Measurements from ENCODE around the gene IFNE.
"Not testable (repeated sequence)": the region's sequence is repeated elsewhere in the genome, so short reads cannot be mapped to it uniquely, and the experiment has no call there.

The IFNE gene

DNA sequence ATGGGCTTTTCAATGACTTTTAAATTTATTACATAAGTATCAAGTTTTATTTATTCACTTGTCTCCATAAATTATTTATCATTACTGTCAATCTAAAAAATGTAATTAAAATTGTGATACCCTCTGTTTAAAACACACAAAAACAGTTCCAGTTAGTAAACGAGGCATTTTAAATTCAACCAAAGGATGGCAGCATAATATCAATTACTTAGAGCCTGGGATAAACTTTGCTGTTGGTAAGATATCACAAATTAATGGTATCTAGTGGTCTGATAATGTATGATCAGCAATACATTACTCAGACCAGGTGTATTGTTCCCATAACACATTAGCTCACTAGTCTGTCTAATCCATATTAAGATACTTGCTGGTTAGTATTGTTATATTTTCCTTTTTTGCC, 9.6 kb upstream of the IFNE start:
- DNase-seq (ENCODE audit: low spot score), result no peak

DNA sequence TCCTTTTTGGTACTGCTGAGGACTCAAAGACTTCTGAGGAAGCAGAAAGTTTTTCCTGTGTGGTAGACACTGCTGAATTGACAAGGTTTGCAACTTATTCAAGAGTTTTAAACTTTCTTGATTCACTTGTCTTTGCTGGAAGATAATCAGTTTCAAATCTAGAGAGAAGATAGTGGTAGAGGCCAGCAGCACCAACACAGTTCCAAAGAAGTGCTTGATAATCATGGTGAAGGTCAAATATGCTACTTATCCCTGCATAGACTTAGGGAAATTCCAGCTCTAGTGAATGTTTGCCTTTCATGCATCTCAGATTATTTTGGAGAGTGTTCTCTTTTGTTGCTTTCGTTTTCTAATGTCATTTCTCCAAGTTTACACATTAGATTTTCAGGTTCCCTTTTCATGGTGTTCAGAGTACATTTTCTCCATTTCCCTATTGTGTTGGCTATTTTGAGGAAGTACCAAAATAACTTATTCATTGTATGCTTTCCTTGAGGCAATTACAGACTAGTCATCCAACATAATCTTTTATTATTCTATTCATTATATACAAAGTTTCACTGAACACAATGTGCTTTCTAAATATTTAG, 550 bp downstream of the IFNE start:
- no peak for DNase-seq (ENCODE audit: low spot score)

DNA sequence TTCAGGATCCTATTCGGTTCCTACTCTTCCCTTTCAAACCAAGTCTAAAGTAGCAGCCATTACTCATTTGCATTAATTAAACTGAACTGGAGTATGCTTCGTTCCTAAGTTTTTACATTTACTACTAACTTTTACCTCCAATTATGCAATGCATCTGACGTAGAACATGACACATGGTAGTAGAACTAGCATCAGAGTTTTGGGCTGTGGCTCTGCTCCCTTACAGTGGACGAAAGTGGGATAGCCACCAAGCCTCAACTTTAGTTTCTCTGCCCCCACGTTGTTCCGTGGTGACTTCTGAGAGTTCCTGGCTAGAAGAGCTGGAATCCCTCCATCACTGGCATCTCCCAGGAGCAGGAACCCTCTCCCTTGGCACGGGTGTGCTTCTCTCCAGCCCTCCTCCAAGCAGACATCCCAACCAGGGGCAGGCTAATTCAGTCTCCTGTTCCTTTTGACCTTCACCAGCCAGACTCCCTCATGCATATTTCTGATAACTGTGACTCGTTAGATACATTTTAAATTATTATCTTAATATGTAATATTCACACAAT, 2.9 kb downstream of the IFNE start:
- no peak for DNase-seq (ENCODE audit: low spot score)

DNA sequence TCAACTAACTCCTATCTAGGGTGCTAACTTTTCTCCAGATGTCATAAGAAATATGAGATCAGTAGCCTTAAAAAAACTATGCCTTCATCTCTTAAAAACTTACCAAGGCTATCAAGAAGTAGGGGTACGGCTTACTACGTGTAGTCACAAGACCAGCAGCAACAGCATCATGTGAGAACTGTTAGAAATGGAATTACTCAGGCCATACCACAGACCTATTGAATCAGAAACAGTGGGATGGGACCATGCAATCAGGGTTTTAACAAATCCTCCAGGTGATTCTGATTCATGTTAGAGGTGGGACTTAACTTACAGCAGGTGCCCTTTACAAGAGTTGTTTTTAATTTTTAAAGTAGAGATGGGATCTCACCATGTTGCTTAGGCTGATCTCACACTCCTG, 4.6 kb downstream of the IFNE start:
- no peak for DNase-seq (ENCODE audit: low spot score)

DNA sequence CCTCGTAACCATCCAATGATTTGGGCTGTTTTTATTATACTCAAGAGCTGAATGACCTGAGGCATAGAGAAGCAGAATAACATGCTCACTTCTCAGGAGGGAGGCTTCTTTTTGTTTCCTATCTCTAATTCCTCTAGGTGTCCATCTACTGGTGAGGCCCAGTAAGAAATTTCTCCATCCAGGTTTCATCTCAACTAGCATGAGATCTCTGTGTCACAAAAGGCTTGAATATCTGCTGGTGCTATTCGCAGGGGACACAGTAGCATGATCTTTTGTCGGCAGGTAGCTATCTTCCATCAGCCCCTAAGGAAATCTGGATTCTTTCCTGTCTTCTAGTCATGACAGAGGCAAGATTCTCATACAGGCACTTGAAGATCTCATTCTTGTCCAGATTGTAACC, 8.9 kb downstream of the IFNE start:
- no peak for DNase-seq (ENCODE audit: low spot score)

DNA sequence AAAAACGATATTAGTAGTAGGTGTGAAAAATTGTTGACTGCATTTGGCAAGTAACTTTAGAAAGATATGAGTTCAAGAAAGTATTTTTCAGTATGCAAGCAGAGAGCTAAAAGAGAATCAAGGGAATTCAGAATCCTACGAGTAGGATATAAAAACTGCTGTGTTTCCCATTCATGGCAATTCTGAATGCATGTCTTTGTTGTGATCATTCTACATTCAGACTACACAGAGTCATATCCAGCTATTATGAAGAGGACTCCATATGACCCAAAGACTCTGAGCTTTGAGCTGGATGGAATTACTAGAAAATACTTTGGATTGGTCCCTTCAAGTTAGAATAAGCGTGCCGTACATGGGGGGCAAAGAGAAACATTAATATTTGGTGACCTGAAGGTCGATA, 12.0 kb downstream of the IFNE start:
- no peak for DNase-seq (ENCODE audit: low spot score)

DNA sequence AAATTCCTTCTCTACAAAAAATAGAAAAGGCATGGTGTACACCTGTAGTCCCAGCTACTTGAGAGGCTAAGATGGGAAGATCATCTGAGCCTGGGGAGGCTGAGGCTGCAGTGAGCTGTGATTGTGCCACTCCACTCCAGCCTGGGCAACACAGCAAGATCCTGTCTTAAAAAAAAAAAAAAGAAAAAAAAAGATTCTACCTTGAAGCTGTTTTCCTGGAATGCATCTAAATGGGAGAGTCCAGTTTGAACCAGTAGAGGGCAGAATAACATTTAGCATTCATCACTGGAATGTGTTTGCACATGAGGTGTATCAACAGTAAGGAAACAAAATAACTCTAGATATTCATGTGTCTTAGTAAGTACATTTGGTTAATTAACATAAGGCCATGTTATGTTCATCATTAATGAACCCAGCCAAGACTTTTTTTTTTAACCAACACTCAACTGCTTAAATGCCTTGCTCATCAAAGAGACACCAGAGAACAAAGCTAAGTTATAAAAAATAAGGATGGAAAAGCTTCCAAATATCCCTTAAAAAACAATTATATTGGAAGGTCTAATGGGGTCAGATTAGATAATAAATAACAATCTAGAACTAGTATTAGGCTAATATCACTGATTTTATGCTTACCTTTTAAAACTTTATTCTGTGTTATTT, 16.1 kb downstream of the IFNE start:
- peak; percentile 44 for DNase-seq (ENCODE audit: low spot score)

DNA sequence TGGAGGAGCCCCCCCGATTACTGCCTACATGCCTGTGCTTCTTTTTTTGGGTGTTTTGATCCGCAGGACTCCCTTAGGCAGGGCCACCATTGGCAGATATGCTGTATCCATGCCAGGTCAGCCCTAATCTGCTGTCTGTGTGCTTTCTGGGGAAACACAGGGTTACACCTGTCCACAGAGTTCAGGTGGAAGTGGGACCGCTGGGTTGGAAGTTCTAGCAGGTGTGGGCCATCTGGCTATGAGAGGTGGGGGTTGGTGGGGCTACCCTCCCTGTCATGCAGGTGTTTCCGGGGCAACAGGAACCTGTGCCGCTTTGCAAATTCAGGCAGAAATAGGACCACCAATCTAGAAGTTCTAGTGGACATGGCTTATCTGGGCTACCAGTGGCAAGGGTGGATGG, 17.0 kb downstream of the IFNE start:
- DNase-seq (ENCODE audit: low spot score), result no peak

DNA sequence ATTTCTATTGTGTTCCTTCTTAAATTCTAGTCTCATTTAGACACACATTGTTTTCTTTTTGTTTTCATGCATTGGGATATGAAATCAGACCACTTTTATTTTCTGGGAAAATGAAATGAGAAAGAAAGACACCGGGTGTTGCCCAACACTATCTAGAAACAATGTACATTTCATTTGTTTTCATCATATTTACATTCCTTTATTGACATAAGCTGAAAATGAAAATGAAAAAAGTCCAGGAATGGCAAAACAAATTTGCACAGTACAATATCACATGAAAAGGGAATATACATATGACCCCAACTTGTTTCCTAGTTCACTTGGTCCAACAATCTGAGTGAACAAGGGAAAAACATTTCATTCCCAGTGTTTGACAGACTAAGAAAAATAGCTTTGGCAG, 20.7 kb downstream of the IFNE start:
- DNase-seq (ENCODE audit: low spot score), result no peak

DNA sequence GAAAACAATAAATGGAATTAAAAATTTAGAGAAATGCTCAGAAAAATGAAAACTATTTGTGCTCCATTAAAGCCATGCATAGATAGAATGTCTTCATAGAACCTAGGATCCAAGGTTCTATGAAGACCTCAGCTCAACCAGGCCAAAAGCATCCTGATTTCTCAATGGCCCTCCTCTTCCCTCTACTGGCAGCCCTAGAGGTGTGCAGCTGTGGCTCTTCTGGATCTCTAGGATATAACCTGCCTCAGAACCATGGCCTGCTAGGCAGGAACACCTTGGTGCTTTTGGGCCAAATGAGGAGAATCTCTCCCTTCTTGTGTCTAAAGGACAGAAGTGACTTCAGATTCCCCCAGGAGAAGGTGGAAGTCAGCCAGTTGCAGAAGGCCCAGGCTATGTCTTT, 26.8 kb downstream of the IFNE start:
- peak; percentile 65 for DNase-seq (ENCODE audit: low spot score)

DNA sequence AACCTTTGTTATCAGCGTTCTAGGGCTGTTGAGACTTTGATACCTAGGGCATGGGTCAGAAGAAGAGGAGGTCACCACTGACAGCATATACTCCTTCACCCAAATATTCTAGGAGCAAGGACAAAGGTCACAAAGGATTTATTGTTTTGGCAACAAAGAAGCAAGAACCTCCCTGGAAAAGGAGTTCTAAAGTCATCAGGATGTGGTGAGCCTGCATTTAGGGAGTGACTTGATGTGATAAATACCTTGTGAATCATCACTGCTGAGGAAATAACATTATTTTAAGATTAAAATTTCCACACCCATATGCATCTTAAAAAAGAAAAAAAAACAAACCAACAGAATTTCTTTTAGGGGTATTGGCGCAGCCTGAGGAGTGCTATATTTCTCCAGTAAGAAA, 28.0 kb downstream of the IFNE start:
- DNase-seq (ENCODE audit: low spot score), result no peak

DNA sequence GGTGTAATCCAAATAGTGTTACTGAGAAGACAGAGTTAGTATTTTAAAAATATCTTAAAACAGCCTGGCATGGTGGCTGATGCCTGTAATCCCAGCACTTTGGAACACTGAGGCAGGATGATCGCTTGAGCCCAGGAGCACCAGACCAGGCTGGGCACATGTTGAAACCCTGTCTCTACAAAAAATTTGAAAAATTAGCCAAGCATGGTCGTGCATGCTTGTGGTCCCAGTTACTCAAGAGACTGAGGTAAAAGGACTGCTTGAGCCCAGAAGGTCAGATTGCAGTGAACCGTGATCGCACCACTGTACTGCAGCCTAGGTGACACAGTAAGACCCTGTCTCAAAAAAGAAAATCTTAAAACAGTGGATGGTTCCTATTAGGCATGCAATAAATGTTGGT, 29.4 kb downstream of the IFNE start:
- DNase-seq (ENCODE audit: low spot score), result no peak

DNA sequence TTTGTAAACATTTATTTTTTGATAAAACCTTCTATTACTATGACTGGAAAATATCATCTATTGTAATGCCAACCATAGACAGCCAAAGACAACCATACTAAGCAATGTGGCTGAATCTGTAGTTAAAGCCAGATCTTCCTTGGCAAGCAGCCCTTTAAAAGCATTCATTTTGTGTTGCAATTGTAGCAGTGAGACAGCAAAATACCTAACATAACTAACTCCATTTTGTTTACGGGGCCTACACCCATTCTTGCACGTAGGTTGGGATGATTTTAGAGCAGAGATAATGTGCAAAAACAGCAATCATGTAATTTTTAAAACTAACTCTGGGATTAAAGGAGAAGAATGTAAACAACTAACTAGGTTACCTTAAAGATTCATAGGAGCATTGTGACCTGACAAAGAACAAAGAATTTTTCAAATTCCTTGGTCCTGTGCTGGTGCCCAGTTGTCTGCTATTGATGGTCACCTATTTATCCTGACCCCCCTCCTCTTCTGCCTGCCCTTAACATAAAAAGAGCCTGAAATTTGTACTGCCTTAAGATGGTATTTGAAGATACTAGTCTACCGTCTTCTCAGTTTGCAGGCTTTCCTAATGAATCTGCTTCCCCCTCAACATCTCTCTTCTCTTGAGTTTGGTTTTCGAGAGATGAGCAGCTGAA, 31.2 kb downstream of the IFNE start:
- DNase-seq (ENCODE audit: low spot score), result no peak

DNA sequence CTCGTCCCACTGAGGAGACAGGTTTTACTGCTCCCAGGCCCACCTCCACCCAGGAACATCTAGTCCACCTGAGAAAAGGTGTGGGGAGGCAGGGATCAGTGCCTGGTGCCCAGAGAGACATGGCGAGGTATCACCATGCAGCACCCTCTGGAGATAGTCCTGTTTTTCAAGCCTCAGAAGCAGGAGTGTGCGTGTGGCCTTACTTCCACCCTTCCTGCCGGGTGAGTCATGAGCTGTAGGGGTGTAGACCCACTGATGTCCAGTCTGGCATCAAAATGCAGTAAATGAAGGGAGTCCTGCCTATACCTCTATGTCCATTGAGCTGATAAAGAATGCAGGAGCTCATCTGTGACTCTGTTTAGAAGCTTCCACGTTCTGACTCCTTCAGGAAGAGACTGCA, 32.8 kb downstream of the IFNE start:
- not testable (repeated sequence) for DNase-seq (ENCODE audit: low spot score)

DNA sequence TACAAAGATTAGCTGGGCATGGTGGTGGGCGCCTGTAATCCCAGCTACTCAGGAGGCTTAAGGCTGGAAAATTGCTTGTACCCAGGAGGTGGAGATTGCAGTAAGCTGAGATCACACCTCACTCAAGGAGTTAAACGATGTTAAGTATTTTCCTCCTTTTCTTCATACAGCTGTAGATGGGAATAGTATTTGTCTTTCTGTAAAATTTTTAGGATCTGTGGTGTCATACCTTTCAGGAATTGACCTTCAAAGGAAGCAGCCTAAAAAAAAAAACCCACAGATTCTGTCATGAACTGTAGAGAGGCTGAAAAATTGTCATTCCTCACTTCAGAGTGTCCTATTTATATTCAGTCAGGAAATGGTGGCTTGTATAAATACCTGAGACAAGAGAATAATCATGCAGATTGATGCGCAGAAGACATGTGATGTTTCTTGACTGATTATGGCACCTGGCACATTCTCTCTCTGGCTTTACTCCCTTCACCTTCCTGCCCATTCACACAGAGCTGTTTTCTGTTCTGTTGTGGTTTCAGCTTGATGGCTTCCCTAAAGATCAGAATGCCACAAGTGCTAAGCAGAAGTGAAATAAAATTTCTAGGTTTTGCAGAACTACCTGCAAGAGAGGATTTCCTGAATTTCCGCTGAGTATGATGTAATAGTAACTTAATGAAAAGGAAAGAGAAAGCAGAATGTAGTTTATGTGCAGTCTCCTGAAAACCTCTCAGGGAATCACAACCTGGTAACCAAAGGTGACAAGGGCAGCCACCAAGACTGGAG, 38.1 kb downstream of the IFNE start:
- DNase-seq (ENCODE audit: low spot score), result no peak

DNA sequence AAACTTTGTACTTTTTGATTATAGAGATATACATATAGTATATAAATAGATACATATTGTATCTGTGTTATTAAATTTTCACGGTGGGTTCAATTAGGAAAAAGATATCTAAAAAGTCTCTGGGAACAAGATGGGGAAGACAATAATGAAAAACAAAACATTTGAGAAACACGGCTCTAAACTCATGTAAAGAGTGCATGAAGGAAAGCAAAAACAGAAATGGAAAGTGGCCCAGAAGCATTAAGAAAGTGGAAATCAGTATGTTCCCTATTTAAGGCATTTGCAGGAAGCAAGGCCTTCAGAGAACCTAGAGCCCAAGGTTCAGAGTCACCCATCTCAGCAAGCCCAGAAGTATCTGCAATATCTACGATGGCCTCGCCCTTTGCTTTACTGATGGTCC, 42.0 kb downstream of the IFNE start, which contains the start of gene IFNA1:
Gene IFNA1, plus strand, starts transcription at position 301 of the 400 bp plus-strand sequence. Its CDS starts 69 bp downstream, at position 370.
- no peak for DNase-seq (ENCODE audit: low spot score)

DNA sequence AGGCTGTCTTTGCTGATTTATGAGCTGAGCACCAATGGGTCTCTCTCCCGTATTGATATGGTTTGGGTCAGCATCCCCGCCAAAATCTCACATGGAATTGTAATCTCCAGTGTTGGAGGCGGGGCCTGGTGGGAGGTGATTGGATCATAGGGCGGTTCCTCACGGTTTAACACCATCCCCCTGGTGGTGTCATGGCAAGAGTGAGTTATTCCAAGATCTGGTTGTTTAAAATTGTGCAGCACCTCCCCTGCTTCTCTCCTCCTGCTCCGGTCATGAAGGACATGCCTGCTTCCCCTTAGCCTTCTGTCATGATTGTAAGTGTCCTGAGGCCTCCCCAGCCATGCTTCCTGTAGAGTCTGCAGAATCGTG, 47.1 kb downstream of the IFNE start:
- DNase-seq (ENCODE audit: low spot score), result not testable (repeated sequence)

DNA sequence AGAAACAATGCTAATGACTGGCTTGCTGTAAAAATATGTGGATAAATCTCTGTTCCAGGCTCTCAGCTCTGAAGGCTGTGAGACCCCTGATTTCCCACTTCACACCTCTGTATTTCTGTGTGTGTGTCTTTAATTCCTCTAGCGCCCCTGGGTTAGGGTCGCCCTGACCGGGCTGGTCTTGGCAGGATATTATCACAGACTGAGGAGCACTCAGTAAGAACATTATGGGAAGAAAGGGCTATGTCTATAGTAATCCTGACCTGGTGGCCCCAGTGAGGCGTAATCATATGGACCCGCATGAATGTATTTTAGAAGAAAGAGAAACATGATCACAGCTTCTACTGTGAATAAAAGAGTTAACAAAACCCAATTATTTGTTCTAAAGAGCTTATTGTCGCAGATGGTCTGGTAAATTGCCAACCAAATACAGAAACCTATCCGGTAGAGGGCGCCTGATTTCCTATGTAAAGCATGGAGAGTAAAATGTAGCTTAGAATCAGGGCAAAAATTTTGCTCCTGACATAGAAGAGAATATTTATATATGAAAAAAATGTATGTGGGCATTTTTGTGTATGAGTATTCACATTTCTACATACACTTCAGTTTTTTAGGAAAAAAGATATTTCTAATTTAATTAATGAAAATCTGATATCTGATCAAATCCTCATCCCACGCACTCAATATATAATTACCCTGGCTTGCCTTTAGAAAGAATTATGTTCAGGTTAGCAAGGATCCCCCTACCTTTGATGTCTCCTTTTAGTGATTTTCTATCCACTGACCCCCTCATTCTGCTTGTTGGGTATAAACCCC, 47.7 kb downstream of the IFNE start:
- peak; percentile 41 for DNase-seq (ENCODE audit: low spot score)

DNA sequence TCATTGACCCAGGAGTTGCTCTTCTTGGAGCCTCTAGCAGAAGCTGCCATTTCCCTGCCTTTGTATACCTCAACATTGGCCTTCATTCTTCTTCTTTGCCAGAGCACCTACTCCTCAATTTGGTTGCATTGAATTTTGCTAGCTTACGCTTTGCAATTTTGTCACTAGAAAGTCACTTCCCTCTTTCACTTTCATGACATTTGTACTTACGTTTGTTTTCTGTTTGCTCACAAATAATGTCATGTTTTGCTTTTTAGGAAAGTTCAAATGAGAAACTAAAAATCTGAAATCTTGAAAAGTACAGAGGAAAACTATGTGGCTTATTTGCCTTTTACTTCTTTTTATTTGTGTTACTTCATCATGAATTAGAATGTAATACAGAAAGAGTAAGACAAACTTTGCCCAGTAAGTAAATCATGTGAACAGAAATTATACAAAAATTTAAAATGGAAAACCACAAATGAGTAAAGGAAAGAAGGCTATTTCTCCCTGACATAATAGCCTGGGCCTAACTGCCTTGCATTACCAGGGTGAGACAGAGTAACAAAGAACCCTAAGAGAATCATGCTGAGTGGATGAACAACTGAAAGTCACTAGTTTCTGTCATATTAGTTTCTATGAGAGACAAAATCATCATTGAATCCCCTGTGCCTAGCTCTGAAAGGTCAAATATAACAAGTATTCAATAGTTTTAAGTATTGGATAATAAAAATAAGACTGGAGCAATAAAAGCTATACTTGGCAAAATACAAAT, 49.3 kb downstream of the IFNE start:
- no peak for DNase-seq (ENCODE audit: low spot score)

All from D341Med (cell line).